ENCODE measurements around the gene TGFBR2.
"Not testable (repeated sequence)": the region's sequence is repeated elsewhere in the genome, so short reads cannot be mapped to it uniquely, and the experiment has no call there.

Gene TGFBR2

GRCh38 chr3:30658328-30659052 lies 52.1 kb downstream of the TGFBR2 start:
- peak; percentile 47 for DNase-seq (ENCODE audit: low spot score)

GRCh38 chr3:30659270-30660130 lies 53.1 kb downstream of the TGFBR2 start:
- peak; percentile 80 for DNase-seq (ENCODE audit: low spot score)

GRCh38 chr3:30660136-30660535 lies 53.7 kb downstream of the TGFBR2 start:
- no peak for DNase-seq (ENCODE audit: low spot score)

- no peak for DNase-seq (ENCODE audit: low spot score)
These were observed 54.3 kb downstream of the TGFBR2 start for GRCh38 chr3:30660656-30661055.

DNA sequence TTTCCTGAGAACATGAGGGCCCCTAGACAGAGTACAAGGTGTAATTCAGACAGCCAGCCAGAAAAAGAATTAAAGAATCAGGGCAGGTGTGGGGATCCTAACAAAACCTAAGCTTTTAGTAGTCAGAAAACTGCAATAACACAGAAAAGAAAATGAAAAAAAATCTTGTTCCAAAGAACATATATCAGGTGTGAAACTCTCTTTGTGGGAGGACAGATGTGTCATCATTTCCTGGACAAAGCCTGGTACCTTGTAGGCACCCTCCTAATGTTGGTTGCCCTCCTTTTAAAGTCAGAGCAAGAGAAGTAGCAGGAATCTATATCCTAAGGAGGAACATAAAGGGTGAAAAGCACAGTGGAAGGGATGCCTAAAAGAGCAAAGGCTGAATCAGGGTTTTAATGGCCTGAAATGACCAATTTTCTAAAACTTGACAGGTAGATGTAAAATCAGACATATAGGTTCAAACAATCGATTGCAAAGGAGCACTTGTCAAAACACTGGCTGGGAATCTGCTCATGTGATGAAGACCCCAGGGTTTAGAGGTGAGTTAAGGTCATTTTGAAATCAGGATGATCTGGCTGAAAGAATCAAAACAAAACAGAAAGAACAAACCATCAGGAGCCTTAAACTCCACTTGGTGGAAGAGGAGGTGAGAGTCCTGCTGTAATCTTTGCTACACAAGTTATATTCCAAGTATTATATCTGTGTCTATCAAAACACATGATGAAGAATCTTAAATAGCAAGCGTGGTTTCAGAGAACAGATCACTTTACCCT lies 54.9 kb downstream of the TGFBR2 start:
- DNase-seq (ENCODE audit: low spot score): no peak

DNA sequence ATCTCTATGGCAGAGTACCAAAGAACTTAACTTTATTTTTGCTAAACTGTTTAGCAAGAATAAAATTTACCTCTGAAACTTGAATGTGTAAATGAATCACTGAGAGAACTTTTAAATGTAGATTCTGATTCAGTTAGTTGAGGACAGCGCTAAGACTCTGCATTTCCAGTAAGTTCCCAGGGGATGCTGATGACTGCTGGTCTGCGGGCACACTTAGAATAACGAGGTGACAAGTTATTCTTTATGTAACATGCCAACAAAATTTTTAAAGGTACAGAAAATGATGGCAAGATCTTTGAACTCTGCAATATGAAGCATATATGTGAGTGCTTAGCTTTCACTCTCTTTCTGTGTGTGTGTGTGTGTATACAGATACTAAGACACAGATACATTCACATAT lies 56.4 kb downstream of the TGFBR2 start:
- no peak for DNase-seq (ENCODE audit: low spot score)

GRCh38 chr3:30663533-30664241 lies 57.3 kb downstream of the TGFBR2 start:
- no peak for DNase-seq (ENCODE audit: low spot score)

DNA sequence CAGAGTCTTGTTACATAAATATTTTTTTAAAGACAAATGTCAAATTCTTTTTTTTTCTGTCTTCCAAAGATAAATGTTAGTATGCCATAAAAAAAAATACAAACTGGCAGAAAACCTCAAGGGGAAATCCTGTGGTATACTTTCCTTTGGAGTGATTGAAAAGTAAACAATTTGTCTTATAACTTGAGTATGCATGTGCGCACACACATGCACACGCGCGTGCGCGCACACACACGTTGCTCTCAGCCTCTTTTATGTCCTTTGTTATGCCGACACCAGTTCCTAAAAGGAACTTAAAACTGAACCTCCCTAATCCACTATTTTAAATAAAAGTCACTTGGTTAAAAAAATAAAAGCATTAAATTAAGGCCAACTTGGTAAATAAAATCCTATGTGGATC lies 58.1 kb downstream of the TGFBR2 start:
- no peak for DNase-seq (ENCODE audit: low spot score)

- DNase-seq (ENCODE audit: low spot score): no peak
These were observed 58.5 kb downstream of the TGFBR2 start for GRCh38 chr3:30664884-30665283.

DNA sequence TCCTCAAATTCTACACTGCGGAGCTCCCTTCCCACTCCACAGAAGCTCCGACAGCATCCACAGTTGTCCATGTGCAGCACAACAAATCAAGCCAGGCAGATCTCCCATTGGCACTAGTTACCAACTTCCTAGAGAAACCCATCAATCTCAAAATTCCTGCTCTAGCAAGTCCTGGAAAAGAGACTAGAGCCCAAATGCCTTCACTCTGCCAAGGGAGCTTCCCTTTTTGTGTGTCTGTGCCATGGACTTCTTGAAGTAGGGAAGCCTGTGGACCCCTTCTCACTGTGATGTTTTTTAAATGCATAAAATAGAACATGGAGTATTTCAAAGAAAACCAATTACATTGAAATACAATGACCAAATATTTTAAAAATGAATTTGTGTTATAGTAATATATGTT lies 59.1 kb downstream of the TGFBR2 start:
- no peak for DNase-seq (ENCODE audit: low spot score)

DNA sequence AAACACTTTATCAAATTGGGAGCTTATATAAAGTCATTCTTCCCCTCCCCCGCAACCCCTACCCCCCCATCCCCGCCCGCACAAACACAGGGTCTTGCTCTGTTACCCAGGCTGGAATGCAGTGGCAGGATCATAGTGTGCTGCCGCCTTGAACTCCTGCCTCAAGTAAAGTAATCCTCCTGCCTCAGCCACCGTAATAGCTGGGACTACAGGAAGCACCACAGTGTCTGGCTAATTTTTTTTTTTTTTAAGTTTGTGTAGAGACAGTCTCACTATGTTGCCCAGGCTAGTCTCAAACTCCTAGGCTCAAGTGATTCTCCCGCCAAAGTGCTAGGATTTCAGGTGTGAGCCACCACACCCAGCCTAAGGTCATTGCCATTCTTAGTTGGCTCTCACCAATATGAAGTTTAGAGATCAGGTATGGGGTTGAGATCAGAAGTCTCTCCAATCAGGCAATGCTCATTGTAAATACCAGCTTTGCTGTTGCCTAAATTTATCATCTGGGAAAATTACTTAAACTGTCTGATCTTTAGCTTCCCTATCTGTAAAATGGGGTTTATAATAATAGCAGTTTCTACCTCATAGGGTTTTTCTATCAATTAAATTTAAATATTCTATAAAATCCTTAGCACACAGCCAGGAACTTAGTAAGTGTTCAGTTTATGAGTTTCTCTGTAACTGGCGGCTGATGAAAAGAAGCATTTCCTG lies 60.3 kb downstream of the TGFBR2 start:
- DNase-seq (ENCODE audit: low spot score): no peak

- no peak for DNase-seq (ENCODE audit: low spot score)
These were observed 60.9 kb downstream of the TGFBR2 start for GRCh38 chr3:30667280-30667651.

GRCh38 chr3:30668051-30668609 lies 61.7 kb downstream of the TGFBR2 start:
- DNase-seq (ENCODE audit: low spot score): no peak

- not testable (repeated sequence) for DNase-seq (ENCODE audit: low spot score)
These were observed 63.0 kb downstream of the TGFBR2 start for GRCh38 chr3:30669360-30669934.

DNA sequence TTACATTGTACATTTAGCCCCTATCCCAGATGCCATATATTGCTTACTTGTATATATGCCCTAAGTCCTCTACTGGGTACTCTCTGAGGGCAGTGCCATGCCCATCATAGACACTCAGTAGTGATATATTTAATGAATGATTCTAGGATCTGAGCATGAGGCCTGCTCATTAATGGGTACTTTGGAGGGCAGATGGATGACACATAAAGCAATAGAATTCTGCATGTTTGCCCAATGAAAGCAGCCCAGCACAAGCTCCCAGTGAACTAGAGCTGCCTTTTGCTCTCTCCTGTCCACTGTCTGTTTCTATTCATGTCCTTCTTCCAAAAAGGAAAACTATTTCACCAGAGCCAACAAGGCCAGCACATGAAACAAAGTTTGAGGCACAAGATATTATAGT lies 63.9 kb downstream of the TGFBR2 start:
- DNase-seq (ENCODE audit: low spot score): no peak

- no peak for DNase-seq (ENCODE audit: low spot score)
These were observed 65.3 kb downstream of the TGFBR2 start for GRCh38 chr3:30671527-30672286.

GRCh38 chr3:30672287-30672735 lies 65.9 kb downstream of the TGFBR2 start:
- DNase-seq (ENCODE audit: low spot score): no peak

- no peak for DNase-seq (ENCODE audit: low spot score)
These were observed 66.6 kb downstream of the TGFBR2 start for GRCh38 chr3:30672959-30673358.

DNA sequence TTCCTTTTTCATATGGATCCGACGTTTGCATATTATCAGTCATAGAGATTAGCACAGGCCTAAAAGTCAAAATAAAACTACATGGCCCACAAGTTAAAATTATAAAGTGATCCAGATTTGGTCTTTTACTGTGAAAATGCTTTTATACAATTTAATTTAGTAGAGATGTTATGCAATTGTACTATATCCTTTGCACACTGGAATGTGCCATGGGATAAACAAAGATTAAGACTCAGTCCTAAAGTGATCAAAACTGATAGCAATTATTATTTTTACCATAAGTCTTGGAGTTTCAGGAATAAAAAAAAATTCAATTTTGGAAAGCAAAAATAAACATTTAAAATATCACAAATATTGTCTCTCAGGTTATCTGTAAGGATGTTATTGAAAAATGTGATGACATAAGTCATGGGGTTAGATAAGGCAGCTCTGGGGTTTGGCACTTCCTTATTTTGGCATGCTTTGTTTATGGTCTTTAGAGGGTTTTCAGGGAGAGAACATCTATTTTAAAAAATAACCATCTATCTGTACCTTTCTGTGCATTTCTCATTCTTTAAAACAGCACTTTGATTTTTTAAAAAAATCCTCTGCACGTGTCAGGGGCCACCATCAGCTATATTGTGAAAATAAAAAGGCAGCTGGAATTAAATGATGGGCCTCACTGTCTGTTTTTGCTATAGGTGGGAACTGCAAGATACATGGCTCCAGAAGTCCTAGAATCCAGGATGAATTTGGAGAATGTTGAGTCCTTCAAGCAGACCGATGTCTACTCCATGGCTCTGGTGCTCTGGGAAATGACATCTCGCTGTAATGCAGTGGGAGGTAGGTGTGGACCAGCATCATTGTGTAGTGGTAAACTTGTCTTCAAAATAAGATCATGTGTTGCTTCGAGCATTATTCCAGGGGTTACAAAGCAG lies 67.3 kb downstream of the TGFBR2 start:
- DNase-seq (ENCODE audit: low spot score): no peak

Data from GM03348 (cell line).